HEK293 (cell line): ENCODE results near the gene MRPL41.

Experiments used
- CTCF ChIA-PET: fragments of 350-600 bp; formaldehyde crosslinking; extraction: SDS; loops from one replicate; lab custom pipeline; 2021; ENCODE audit warnings: antibody characterized with exemption; lab: Yijun Ruan, JAX
- POLR2A ChIA-PET: fragments of 300-600 bp; formaldehyde crosslinking; extraction: SDS; loops from one replicate; lab custom pipeline; 2020; ENCODE audit warnings: antibody characterized with exemption, inconsistent platforms; lab: Yijun Ruan, JAX
- H3K27ac ChIP-seq: fragments of 200-500 bp; sonication (Bioruptor generic); 2 replicates; pipeline ENCODE4 v1.5.1; 2014; ENCODE audit warnings: low read depth, low read length, control low read depth, inconsistent platforms; ENCODE audit errors: extremely low read depth
- H3K36me3 ChIP-seq, 2 experiments: fragments of 200-500 bp in 1 of 2; sonication (Bioruptor generic) in 1 of 2; 1 replicate in 1 of 2; 2 replicates in 1 of 2; pipeline ENCODE4 v1.5.1; 2014 to 2017; ENCODE audit warnings: inconsistent platforms in 2 of 2, low read length in 2 of 2; ENCODE audit not compliant: control insufficient read depth in 2 of 2, insufficient read depth in 1 of 2
- H3K4me1 ChIP-seq: fragments of 200-500 bp; sonication (Bioruptor generic); 2 replicates; pipeline ENCODE4 v1.5.1; 2014; ENCODE audit warnings: mild to moderate bottlenecking, low read length, inconsistent platforms; ENCODE audit not compliant: control insufficient read depth, insufficient read depth
- H3K4me3 ChIP-seq: 2 replicates; pipeline ENCODE4 v1.5.1; 2011; ENCODE audit warnings: low read depth, mild to moderate bottlenecking, control low read depth, low read length, moderate library complexity
- H3K9me3 ChIP-seq: fragments of 200-500 bp; sonication (Bioruptor generic); 2 replicates; pipeline ENCODE4 v1.5.1; 2014; ENCODE audit warnings: low read depth, low read length, inconsistent platforms; ENCODE audit not compliant: control insufficient read depth, insufficient read depth
- EGR2 ChIP-seq: fragments of 450-650 bp; formaldehyde crosslinking; IDR thresholded peaks from 2 replicates; pipeline ENCODE4 v1.5.1; 2016; ENCODE audit warnings: low read depth, missing biosample characterization, missing genetic modification characterization
- GLIS2 ChIP-seq: fragments of 450-650 bp; formaldehyde crosslinking; IDR thresholded peaks from 2 replicates; pipeline ENCODE4 v1.5.1; 2016; ENCODE audit warnings: missing biosample characterization, missing genetic modification characterization
- KLF10 ChIP-seq: fragments of 450-650 bp; IDR thresholded peaks from 2 replicates; pipeline ENCODE4 v1.5.1; 2018; ENCODE audit warnings: missing biosample characterization, mild to moderate bottlenecking, missing genetic modification characterization
- KLF16 ChIP-seq: fragments of 450-650 bp; formaldehyde crosslinking; IDR thresholded peaks from 2 replicates; pipeline ENCODE4 v1.5.1; 2017; ENCODE audit warnings: missing biosample characterization, missing genetic modification characterization
- KLF7 ChIP-seq: fragments of 450-650 bp; formaldehyde crosslinking; IDR thresholded peaks from 2 replicates; pipeline ENCODE4 v1.5.1; 2016; ENCODE audit warnings: missing biosample characterization, missing genetic modification characterization, borderline replicate concordance
- TSHZ1 ChIP-seq: fragments of 450-650 bp; formaldehyde crosslinking; IDR thresholded peaks from 2 replicates; pipeline ENCODE4 v1.5.1; 2016; ENCODE audit warnings: missing biosample characterization, missing genetic modification characterization, borderline replicate concordance
- ZBTB7A ChIP-seq: fragments of 450-650 bp; formaldehyde crosslinking; IDR thresholded peaks from 2 replicates; pipeline ENCODE4 v1.5.1; 2016; ENCODE audit warnings: low read depth, missing biosample characterization, missing genetic modification characterization
- ZEB2 ChIP-seq: fragments of 450-650 bp; formaldehyde crosslinking; IDR thresholded peaks from 2 replicates; pipeline ENCODE4 v1.5.1; 2016; ENCODE audit warnings: missing biosample characterization, missing genetic modification characterization
- ZFHX2 ChIP-seq: fragments of 450-650 bp; formaldehyde crosslinking; conservative IDR thresholded peaks from 2 replicates; pipeline ENCODE4 v1.5.1; 2016; ENCODE audit warnings: missing biosample characterization, missing genetic modification characterization
- ZNF10 ChIP-seq: fragments of 450-650 bp; formaldehyde crosslinking; IDR thresholded peaks from 2 replicates; pipeline ENCODE4 v1.5.1; 2017; ENCODE audit warnings: missing biosample characterization, missing genetic modification characterization
- ZNF2 ChIP-seq: fragments of 450-650 bp; formaldehyde crosslinking; IDR thresholded peaks from 2 replicates; pipeline ENCODE4 v1.5.1; 2016; ENCODE audit warnings: missing biosample characterization, missing genetic modification characterization
- ZNF239 ChIP-seq: fragments of 450-650 bp; formaldehyde crosslinking; IDR thresholded peaks from 2 replicates; pipeline ENCODE4 v1.5.1; 2016; ENCODE audit warnings: missing biosample characterization, missing genetic modification characterization
- ZNF274 ChIP-seq, 2 experiments: fragments of 200-500 bp in 1 of 2; fragments of 450-650 bp in 1 of 2; sonication (Bioruptor generic) in 1 of 2; formaldehyde crosslinking in 1 of 2; IDR thresholded peaks; 2 replicates each; pipeline versions ENCODE4 v1.5.1 to v1.6.1; 2014 to 2016; ENCODE audit warnings: borderline replicate concordance in 1 of 2, inconsistent platforms in 1 of 2, low read length in 1 of 2, missing biosample characterization in 1 of 2, missing genetic modification characterization in 1 of 2
- ZNF302 ChIP-seq: fragments of 450-650 bp; formaldehyde crosslinking; IDR thresholded peaks from 2 replicates; pipeline ENCODE4 v1.5.1; 2016; ENCODE audit warnings: missing biosample characterization, missing genetic modification characterization, low read depth
- ZNF518A ChIP-seq: fragments of 450-650 bp; formaldehyde crosslinking; conservative IDR thresholded peaks from 2 replicates; pipeline ENCODE4 v1.5.1; 2016; ENCODE audit warnings: low read depth, missing biosample characterization, missing genetic modification characterization
- ZNF549 ChIP-seq: fragments of 450-650 bp; IDR thresholded peaks from 2 replicates; pipeline ENCODE4 v1.5.1; 2018; ENCODE audit warnings: missing biosample characterization, missing genetic modification characterization, mild to moderate bottlenecking, inconsistent platforms, moderate library complexity
- ZNF558 ChIP-seq: fragments of 450-650 bp; formaldehyde crosslinking; IDR thresholded peaks from 2 replicates; pipeline ENCODE4 v1.5.1; 2016; ENCODE audit warnings: missing biosample characterization, missing genetic modification characterization
- ZNF561 ChIP-seq: fragments of 450-650 bp; IDR thresholded peaks from 2 replicates; pipeline ENCODE4 v1.5.1; 2018; ENCODE audit warnings: missing biosample characterization, missing genetic modification characterization, borderline replicate concordance
- ZNF623 ChIP-seq: fragments of 450-650 bp; formaldehyde crosslinking; IDR thresholded peaks from 2 replicates; pipeline ENCODE4 v1.5.1; 2016; ENCODE audit warnings: missing biosample characterization, missing genetic modification characterization
- ZNF792 ChIP-seq: fragments of 450-650 bp; formaldehyde crosslinking; IDR thresholded peaks from 2 replicates; pipeline ENCODE4 v1.5.1; 2016; ENCODE audit warnings: missing biosample characterization, missing genetic modification characterization
- ZNF837 ChIP-seq: fragments of 450-650 bp; formaldehyde crosslinking; IDR thresholded peaks from 2 replicates; pipeline ENCODE4 v1.5.1; 2016; ENCODE audit warnings: missing biosample characterization, missing genetic modification characterization
- ZSCAN4 ChIP-seq: fragments of 450-650 bp; formaldehyde crosslinking; IDR thresholded peaks from 2 replicates; pipeline ENCODE4 v1.5.1; 2017; ENCODE audit warnings: missing biosample characterization, missing genetic modification characterization

The MRPL41 gene

GRCh38 chr9:137544176-137544760 lies 7.4 kb upstream of the MRPL41 start:
- ChIA-PET CTCF (interaction anchor here (1.0 to 6.2 kb wide), 4 partner anchors 9 to 14 kb away, joined by 3 to 35 read pairs (median 4); no protein-coding TSS in a partner anchor), POLR2A (no interaction called here)
- TF ChIP-seq ZNF274 (IDR thresholded peaks at IDR 0.05; ENCODE audit: low read length) (no peak), ZNF274 (tag by site-specific recombination; IDR thresholded peaks at IDR 0.05; ENCODE audit: borderline replicate concordance) (no peak), ZNF10 (tag by site-specific recombination) (no peak), ZFHX2 (tag by site-specific recombination) (peak; percentile 63; the same call in 1 of the 2 replicates), EGR2 (tag by site-specific recombination) (peak; percentile 57; the same call in 1 of the 2 replicates)
- no peak overlapping the region for H3K27ac ChIP-seq
- H3K36me3 ChIP-seq: peaks cover 0 to 4% of the 10 kb centered on the region in 2 experiments; a peak in 2 of 3 replicates
- H3K4me1 ChIP-seq: no peaks in the 10 kb centered on the region
- H3K4me3 ChIP-seq: no peak overlapping the region
- no peaks in the 10 kb centered on the region for H3K9me3 ChIP-seq

- Histone ChIP-seq H3K4me1 (no peaks in the 10 kb centered on the region), H3K27ac (no peak overlapping the region), H3K4me3 (no peak overlapping the region), H3K9me3 (no peaks in the 10 kb centered on the region), H3K36me3 (peaks cover 0 to 4% of the 10 kb centered on the region in 2 experiments; a peak in 2 of 3 replicates)
- TF ChIP-seq ZNF2 (tag by site-specific recombination) (no peak), ZNF792 (no peak), ZEB2 (tag by site-specific recombination) (no peak), ZNF837 (tag by site-specific recombination) (no peak), ZBTB7A (tag by site-specific recombination) (no peak), ZNF561 (tag by site-specific recombination) (no peak), ZNF518A (no peak), TSHZ1 (tag by site-specific recombination) (no peak), ZNF623 (tag by site-specific recombination) (no peak), KLF16 (tag by site-specific recombination) (no peak), ZNF239 (no peak), ZNF302 (tag by site-specific recombination) (no peak), KLF10 (tag by site-specific recombination) (no peak), ZNF549 (no peak), KLF7 (tag by site-specific recombination) (no peak), GLIS2 (tag by site-specific recombination) (no peak), ZNF558 (tag by site-specific recombination) (no peak), ZSCAN4 (tag by site-specific recombination) (no peak)
- POLR2A ChIA-PET: interaction anchor here (0.7 kb wide), 1 partner anchor 116 kb away, joined by 3 read pairs; no protein-coding TSS in a partner anchor
- CTCF ChIA-PET: interaction anchor here (0.5 to 6.2 kb wide), 13 partner anchors 9 to 517 kb away, joined by 3 to 35 read pairs (median 3); partner anchors contain the start of genes EXD3 and NOXA1
These were observed 6.6 kb upstream of the MRPL41 start for GRCh38 chr9:137545123-137545522.
